SK-N-SH treated with all-trans-retinoic acid at 6 μM for 48 hours (cell line): Measurements from ENCODE around the gene EML4.

Experiments used
- BACH2 ChIP-seq: fragments of 250-450 bp; sonication (Bioruptor Pico); IDR thresholded peaks from 2 replicates; pipeline ENCODE4 v1.9.0; 2021; ENCODE audit warnings: mild to moderate bottlenecking, borderline replicate concordance
- CREB5 ChIP-seq: fragments of 250-450 bp; sonication (Bioruptor Pico); IDR thresholded peaks from 2 replicates; pipeline ENCODE4 v1.5.1; 2020; ENCODE audit warnings: low read depth, mild to moderate bottlenecking, moderate library complexity
- OSR1 ChIP-seq: fragments of 250-450 bp; sonication (Bioruptor Pico); IDR thresholded peaks from 2 replicates; pipeline ENCODE4 v1.8.0; 2022; ENCODE audit warnings: moderate library complexity, mild to moderate bottlenecking, inconsistent platforms
- SNAI2 ChIP-seq: fragments of 250-450 bp; sonication (Bioruptor Pico); IDR thresholded peaks from 2 replicates; pipeline ENCODE4 v1.5.0; 2020; ENCODE audit warnings: mild to moderate bottlenecking, moderate library complexity
- ZC3H10 ChIP-seq: fragments of 250-450 bp; sonication (Bioruptor Pico); IDR thresholded peaks from 2 replicates; pipeline ENCODE4 v1.5.1; 2021; ENCODE audit warnings: mild to moderate bottlenecking, moderate library complexity

- TF ChIP-seq OSR1 (CRISPR knock-in tag): no peak
- TF ChIP-seq ZC3H10 (CRISPR knock-in tag): no peak
- TF ChIP-seq CREB5: no peak
- no peak for TF ChIP-seq SNAI2 (CRISPR knock-in tag)
- no peak for TF ChIP-seq BACH2
Measured at GRCh38 chr2:42363413-42363812, 194.3 kb downstream of the EML4 start.
